MM.1S (cell line): Measurements from ENCODE around the gene KLHL18.

Experiments used
- DNase-seq: peaks from one replicate; pipeline ENCODE4 v3.0.0-alpha.2; 2015
- H2AFZ ChIP-seq: fragments of 300-600 bp; sonication (generic); 2 replicates; pipeline ENCODE4 v1.6.0; 2016; ENCODE audit warnings: antibody characterized with exemption, low read length
- H3F3A ChIP-seq: fragments of 300-600 bp; sonication (generic); 2 replicates; pipeline ENCODE4 v1.6.1; 2016; ENCODE audit warnings: mild to moderate bottlenecking, antibody characterized with exemption, low read length, moderate library complexity, mixed read lengths; ENCODE audit not compliant: insufficient read depth
- H3K27ac ChIP-seq: fragments of 300-600 bp; sonication (generic); 2 replicates; pipeline ENCODE4 v1.5.1; 2016; ENCODE audit warnings: mild to moderate bottlenecking, low read length
- H3K27me3 ChIP-seq: fragments of 300-600 bp; sonication (generic); replicated peaks from 2 replicates; pipeline ENCODE4 v1.6.0; 2016; ENCODE audit warnings: low read length; ENCODE audit not compliant: insufficient read depth
- H3K36me3 ChIP-seq: fragments of 300-600 bp; sonication (generic); replicated peaks from 2 replicates; pipeline ENCODE4 v1.6.1; 2016; ENCODE audit warnings: mild to moderate bottlenecking, low read length, mixed read lengths; ENCODE audit not compliant: insufficient read depth
- H3K4me1 ChIP-seq: fragments of 300-600 bp; sonication (generic); 2 replicates; pipeline ENCODE4 v1.6.1; 2016; ENCODE audit warnings: low read length, mixed read lengths
- H3K4me2 ChIP-seq: fragments of 300-600 bp; sonication (generic); 2 replicates; pipeline ENCODE4 v1.6.0; 2016; ENCODE audit warnings: low read depth, low read length
- H3K4me3 ChIP-seq: fragments of 300-600 bp; sonication (generic); 2 replicates; pipeline ENCODE4 v1.5.1; 2016; ENCODE audit warnings: low read length, mixed read lengths
- H3K79me2 ChIP-seq: fragments of 300-600 bp; sonication (generic); 2 replicates; pipeline ENCODE4 v1.6.1; 2016; ENCODE audit warnings: mixed run types, low read length, mixed read lengths
- H3K9ac ChIP-seq: fragments of 300-600 bp; sonication (generic); 2 replicates; pipeline ENCODE4 v1.6.1; 2016; ENCODE audit warnings: low read length, mixed read lengths
- H3K9me2 ChIP-seq: fragments of 300-600 bp; sonication (generic); replicated peaks from 2 replicates; pipeline ENCODE4 v1.6.1; 2016; ENCODE audit warnings: mild to moderate bottlenecking, low read length, mixed read lengths; ENCODE audit not compliant: insufficient read depth
- H3K9me3 ChIP-seq: fragments of 300-600 bp; sonication (generic); replicated peaks from 2 replicates; pipeline ENCODE4 v1.6.1; 2016; ENCODE audit warnings: mild to moderate bottlenecking, low read length, mixed read lengths; ENCODE audit not compliant: insufficient read depth
- H4K20me1 ChIP-seq: fragments of 300-600 bp; sonication (generic); 2 replicates; pipeline ENCODE4 v1.6.1; 2016; ENCODE audit warnings: mild to moderate bottlenecking, low read length, moderate library complexity, mixed read lengths; ENCODE audit not compliant: insufficient read depth
- CTCF ChIP-seq: fragments of 300-600 bp; sonication (generic); IDR thresholded peaks from 2 replicates; pipeline ENCODE4 v1.5.1; 2016; ENCODE audit warnings: antibody characterized with exemption, low read length, mixed read lengths
- EZH2 ChIP-seq: fragments of 300-600 bp; sonication (generic); optimal IDR thresholded peaks from 2 replicates; pipeline ENCODE3; 2017; ENCODE audit warnings: low read depth, mild to moderate bottlenecking, antibody characterized with exemption, low read length, mixed read lengths
- EZH2phosphoT487 ChIP-seq: fragments of 300-600 bp; sonication (generic); IDR thresholded peaks from 2 replicates; pipeline ENCODE4 v1.6.1; 2018; ENCODE audit warnings: antibody characterized with exemption, low read length

The KLHL18 gene

GRCh38 chr3:47318916-47319315, 36.2 kb downstream of the KLHL18 start:
- Histone ChIP-seq H3K9me2 (no peaks in the 10 kb centered on the region), H3K36me3 (no peaks in the 10 kb centered on the region), H3K79me2 (no peaks in the 10 kb centered on the region), H3K27me3 (no peaks in the 10 kb centered on the region), H3K4me1 (no peaks in the 10 kb centered on the region), H4K20me1 (no peaks in the 10 kb centered on the region), H3F3A (no peaks in the 10 kb centered on the region), H2AFZ (no peak overlapping the region), H3K9me3 (no peaks in the 10 kb centered on the region), H3K27ac (no peak overlapping the region), H3K4me3 (no peak overlapping the region), H3K4me2 (no peak overlapping the region), H3K9ac (no peak overlapping the region)
- TF ChIP-seq CTCF (no peak), EZH2phosphoT487 (no peak), EZH2 (no peak)
- no peak for DNase-seq

- Histone ChIP-seq H4K20me1 (no peaks in the 10 kb centered on the region), H3K4me1 (no peaks in the 10 kb centered on the region), H3K27ac (no peak overlapping the region), H3K4me2 (no peak overlapping the region), H3K27me3 (no peaks in the 10 kb centered on the region), H3K36me3 (no peaks in the 10 kb centered on the region), H3K9ac (no peak overlapping the region), H3K4me3 (no peak overlapping the region), H3K79me2 (no peaks in the 10 kb centered on the region), H3F3A (no peaks in the 10 kb centered on the region), H2AFZ (no peak overlapping the region), H3K9me3 (no peaks in the 10 kb centered on the region), H3K9me2 (no peaks in the 10 kb centered on the region)
- DNase-seq: no peak
- no peak for TF ChIP-seq EZH2phosphoT487
- no peak for TF ChIP-seq CTCF
- TF ChIP-seq EZH2: no peak
Measured at GRCh38 chr3:47319956-47320355, 37.2 kb downstream of the KLHL18 start.

GRCh38 chr3:47323431-47324277, 40.9 kb downstream of the KLHL18 start:
- H3K27ac ChIP-seq: no peak overlapping the region

More at GRCh38 chr3:47323431-47324277, 40.9 kb downstream of the KLHL18 start:
- Histone ChIP-seq H3K4me2 (no peak overlapping the region), H3K9me2 (no peaks in the 10 kb centered on the region), H3K36me3 (no peaks in the 10 kb centered on the region; the same call in 1 of the 2 replicates), H3K4me1 (no peaks in the 10 kb centered on the region), H4K20me1 (no peaks in the 10 kb centered on the region), H3K9ac (no peak overlapping the region), H3K4me3 (no peak overlapping the region), H3F3A (no peaks in the 10 kb centered on the region), H3K79me2 (no peaks in the 10 kb centered on the region), H3K27me3 (no peaks in the 10 kb centered on the region), H3K9me3 (no peaks in the 10 kb centered on the region), H2AFZ (no peak overlapping the region)
- no peak for DNase-seq
- TF ChIP-seq CTCF (no peak), EZH2 (no peak)
